Left lung (tissue), 10 donors: ENCODE data around the gene MCEMP1. TPM values are rescaled to one million over a fixed set of nuclear protein-coding genes. Genes with fewer than 3 reads are reported as not detected.
A peak's percentile ranks its signal among the peaks of the same experiment; 100 is the strongest.

ENCODE experiments used
- ATAC-seq: fragments of 200-7000 bp; cut with Tn5 transposase; one replicate; pipeline ENCODE4 v1.9.1; 2020; ENCODE audit warnings: moderate library complexity
- DNase-seq, 4 donors: peaks; one replicate each; pipeline ENCODE4 v3.0.0-alpha.2; 2013 to 2020
- H3K27ac ChIP-seq, 2 donors: fragments of 200-600 bp; sonication (generic) in 1 of 2; one replicate each; pipeline versions ENCODE4 v1.5.0 to v1.8.0; 2020 to 2021
- H3K27me3 ChIP-seq, 2 donors: fragments of 200-600 bp; sonication (generic) in 1 of 2; one replicate each; pipeline versions ENCODE4 v1.5.0 to v1.8.0; 2020 to 2021
- H3K36me3 ChIP-seq, 2 donors: fragments of 200-600 bp; sonication (generic) in 1 of 2; one replicate each; pipeline versions ENCODE4 v1.5.0 to v1.8.0; 2020 to 2021
- H3K4me1 ChIP-seq, 2 donors: fragments of 200-600 bp; one replicate each; pipeline ENCODE4 v1.8.0; 2021
- H3K4me3 ChIP-seq, 2 donors: fragments of 200-600 bp; sonication (generic) in 1 of 2; one replicate each; pipeline versions ENCODE4 v1.5.0 to v1.8.0; 2020 to 2021; ENCODE audit warnings: mild to moderate bottlenecking in 1 of 2
- H3K9me3 ChIP-seq, 2 donors: fragments of 200-600 bp; sonication (generic) in 1 of 2; one replicate each; pipeline versions ENCODE4 v1.5.0 to v1.8.0; 2020 to 2021
- intact Hi-C, 2 donors: fragments of 100-400 bp; cut with DNase I; formaldehyde crosslinking; loops; one replicate each; pipeline versions ENCODE4 v1.11.2 to v1.14.2; 2022
- polyA plus RNA-seq, 6 donors: library from polyadenylated mRNA; unstranded; fragments of 120-200 nt; gene quantifications; one replicate each; pipeline ENCODE4 v1.2.1, GENCODE V29; 2013; ENCODE audit not compliant: insufficient read length in 6 of 6
- total RNA-seq, 2 donors: library from RNA; stranded (reverse); fragmentation: NEBNext Ultra II Directional; extraction: Animal tissue kit (Norgen Biotek cat#: 25700); gene quantifications; one replicate each; pipeline ENCODE4 v1.2.1, GENCODE V29; 2021
- TF ChIP-seq, protein P1 (sequence below), 2 donors: fragments of 200-600 bp; sonication (generic) in 1 of 2; IDR thresholded peaks; one replicate each; pipeline versions ENCODE4 v1.5.0 to v1.8.0; 2021; ENCODE audit warnings: antibody characterized with exemption in 2 of 2
- donor health status: DM: no; HTN: yes; CAD: no.
- donor health status: DM: no; HTN: no; CAD: no.

MCEMP1 gene
- total and polyA plus RNA-seq, 8 donors = 0.32 to 112 (median 0.62) TPM

GRCh38 chr19:7644550-7644877 lies 32.4 kb upstream of the MCEMP1 start:
- DNase-seq (peak in 1 of 4 donors; percentile 63), ATAC-seq (no peak)
- H3K36me3 ChIP-seq = peaks cover 0 to 64% of the 10 kb centered on the region in 2 donors
- TF ChIP-seq, protein P1, sequence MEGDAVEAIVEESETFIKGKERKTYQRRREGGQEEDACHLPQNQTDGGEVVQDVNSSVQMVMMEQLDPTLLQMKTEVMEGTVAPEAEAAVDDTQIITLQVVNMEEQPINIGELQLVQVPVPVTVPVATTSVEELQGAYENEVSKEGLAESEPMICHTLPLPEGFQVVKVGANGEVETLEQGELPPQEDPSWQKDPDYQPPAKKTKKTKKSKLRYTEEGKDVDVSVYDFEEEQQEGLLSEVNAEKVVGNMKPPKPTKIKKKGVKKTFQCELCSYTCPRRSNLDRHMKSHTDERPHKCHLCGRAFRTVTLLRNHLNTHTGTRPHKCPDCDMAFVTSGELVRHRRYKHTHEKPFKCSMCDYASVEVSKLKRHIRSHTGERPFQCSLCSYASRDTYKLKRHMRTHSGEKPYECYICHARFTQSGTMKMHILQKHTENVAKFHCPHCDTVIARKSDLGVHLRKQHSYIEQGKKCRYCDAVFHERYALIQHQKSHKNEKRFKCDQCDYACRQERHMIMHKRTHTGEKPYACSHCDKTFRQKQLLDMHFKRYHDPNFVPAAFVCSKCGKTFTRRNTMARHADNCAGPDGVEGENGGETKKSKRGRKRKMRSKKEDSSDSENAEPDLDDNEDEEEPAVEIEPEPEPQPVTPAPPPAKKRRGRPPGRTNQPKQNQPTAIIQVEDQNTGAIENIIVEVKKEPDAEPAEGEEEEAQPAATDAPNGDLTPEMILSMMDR (IDR thresholded peaks at IDR 0.05) = no peak
- intact Hi-C loops = no loop called here
- peak overlapping the region in 1 of 2 donors; percentile 83 for H3K27ac ChIP-seq
- H3K9me3 ChIP-seq = no peaks in the 10 kb centered on the region
- no peak overlapping the region for H3K4me3 ChIP-seq
- H3K4me1 ChIP-seq = peaks cover 0 to 36% of the 10 kb centered on the region in 2 donors
- H3K27me3 ChIP-seq = peaks cover 0 to 6% of the 10 kb centered on the region in 2 donors

GRCh38 chr19:7645163-7645562 lies 31.7 kb upstream of the MCEMP1 start:
- peak; percentile 22 for ATAC-seq
- intact Hi-C loops = no loop called here

DNA sequence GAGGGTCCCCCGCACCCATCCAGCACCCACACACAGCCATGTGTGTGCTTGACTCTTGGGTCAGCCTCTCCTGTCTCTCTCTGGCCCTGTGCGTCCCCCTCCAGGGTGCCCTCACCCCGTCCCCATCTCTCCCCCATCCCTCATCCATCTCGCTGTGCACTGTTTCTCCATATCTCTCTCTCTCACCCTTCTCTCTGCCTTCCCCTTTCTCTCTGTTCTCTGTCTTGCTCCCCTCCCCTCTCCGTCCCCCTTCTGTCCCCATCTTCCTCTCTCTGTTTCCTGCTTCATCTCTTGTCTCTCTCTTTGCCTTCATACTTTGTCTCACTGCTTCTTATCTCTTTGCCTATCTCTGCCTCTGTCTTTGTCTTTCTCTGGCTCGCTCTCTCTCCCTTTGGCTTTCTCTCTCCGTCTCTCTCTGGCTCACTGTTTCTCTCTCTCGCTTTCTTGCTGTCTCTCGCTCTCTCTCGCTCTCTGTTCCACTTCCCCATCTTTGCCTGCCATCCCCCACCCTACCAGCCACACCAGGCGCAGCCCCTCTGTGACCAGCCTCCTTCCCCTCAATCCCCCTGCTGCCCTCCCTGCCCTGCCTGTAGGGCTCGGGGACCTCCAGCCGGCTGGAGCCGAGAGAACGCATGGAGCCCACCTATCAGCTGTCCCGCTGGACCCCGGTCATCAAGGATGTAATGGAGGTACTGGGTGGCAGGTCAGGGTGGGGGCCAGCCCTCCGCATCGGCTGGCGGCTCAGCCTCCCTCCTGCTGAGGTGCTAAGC lies 31.0 kb upstream of the MCEMP1 start:
- Histone ChIP-seq H3K4me3 (peak overlapping the region in 1 of 2 donors; percentile 41), H3K36me3 (peaks cover 0 to 57% of the 10 kb centered on the region in 2 donors), H3K27ac (peak overlapping the region in 1 of 2 donors; percentile 83), H3K4me1 (peaks cover 0 to 36% of the 10 kb centered on the region in 2 donors), H3K9me3 (no peaks in the 10 kb centered on the region), H3K27me3 (peaks cover 0 to 6% of the 10 kb centered on the region in 2 donors)
- DNase-seq = peak in 1 of 4 donors; percentile 70
- no peak for ATAC-seq
- intact Hi-C loops = no loop called here
- TF ChIP-seq, protein P1 (IDR thresholded peaks at IDR 0.05) = no peak

More at GRCh38 chr19:7645163-7645562, 31.7 kb upstream of the MCEMP1 start:
- H3K9me3 ChIP-seq = no peaks in the 10 kb centered on the region
- H3K4me1 ChIP-seq = peaks cover 0 to 36% of the 10 kb centered on the region in 2 donors
- peak in 1 of 4 donors; percentile 80 for DNase-seq
- TF ChIP-seq, protein P1 (IDR thresholded peaks at IDR 0.05) = no peak
- peak overlapping the region in 1 of 2 donors; percentile 83 for H3K27ac ChIP-seq
- H3K4me3 ChIP-seq = peak overlapping the region in 1 of 2 donors; percentile 41
- H3K36me3 ChIP-seq = peaks cover 0 to 64% of the 10 kb centered on the region in 2 donors
- H3K27me3 ChIP-seq = peaks cover 0 to 6% of the 10 kb centered on the region in 2 donors

DNA sequence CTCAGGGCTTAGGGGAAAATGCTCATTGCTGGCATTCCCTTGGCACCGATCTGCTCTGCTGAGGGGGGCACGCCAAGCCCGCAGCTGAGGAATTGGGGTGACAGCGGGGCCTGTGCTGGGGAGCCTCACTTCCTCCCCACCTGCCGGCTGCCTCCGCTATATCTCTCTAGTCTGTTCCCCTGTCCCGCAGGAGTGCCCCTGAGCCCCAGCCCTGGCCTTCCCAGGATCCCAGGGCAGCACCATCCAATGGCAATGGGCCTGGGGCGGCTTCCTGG lies 30.5 kb upstream of the MCEMP1 start:
- Histone ChIP-seq H3K4me3 (peak overlapping the region in 1 of 2 donors; percentile 41), H3K27me3 (peaks cover 0 to 6% of the 10 kb centered on the region in 2 donors), H3K4me1 (peaks cover 0 to 37% of the 10 kb centered on the region in 2 donors), H3K36me3 (peaks cover 0 to 55% of the 10 kb centered on the region in 2 donors), H3K9me3 (no peaks in the 10 kb centered on the region), H3K27ac (peak overlapping the region in 1 of 2 donors; percentile 83)
- TF ChIP-seq, protein P1 (IDR thresholded peaks at IDR 0.05) = no peak
- intact Hi-C loops = no loop called here
- ATAC-seq (no peak), DNase-seq (peak in 1 of 4 donors; percentile 77)

DNA sequence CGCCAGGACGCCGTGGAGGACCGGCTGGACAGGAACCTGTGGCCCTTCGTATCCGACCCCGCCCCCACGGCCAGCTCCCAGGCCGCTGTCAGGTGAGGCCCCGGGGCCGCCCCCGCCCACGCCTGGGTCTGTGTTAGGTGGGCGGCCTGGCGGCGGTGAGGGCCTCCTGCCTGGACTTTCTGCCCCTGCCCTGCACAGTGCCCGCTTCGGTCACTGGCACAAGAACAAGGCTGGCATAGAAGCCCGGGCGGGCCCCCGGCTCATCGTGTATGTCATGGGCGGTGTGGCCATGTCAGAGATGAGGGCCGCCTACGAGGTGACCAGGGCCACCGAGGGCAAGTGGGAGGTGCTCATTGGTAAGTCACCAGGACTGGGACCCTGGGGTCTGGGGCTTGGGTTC lies 29.7 kb upstream of the MCEMP1 start:
- Histone ChIP-seq H3K36me3 (peaks cover 0 to 47% of the 10 kb centered on the region in 2 donors), H3K9me3 (no peaks in the 10 kb centered on the region), H3K27ac (peak overlapping the region in 1 of 2 donors; percentile 83), H3K4me1 (peaks cover 0 to 45% of the 10 kb centered on the region in 2 donors), H3K4me3 (peak overlapping the region in 1 of 2 donors; percentile 41), H3K27me3 (peaks cover 0 to 6% of the 10 kb centered on the region in 2 donors)
- peak in 1 of 4 donors; percentile 76 for DNase-seq
- TF ChIP-seq, protein P1 (IDR thresholded peaks at IDR 0.05) = no peak
- no peak for ATAC-seq
- intact Hi-C loops = no loop called here
